HG02623 (cell line): ENCODE results near the gene MOCS3.

ENCODE experiments used
- ATAC-seq: cut with Tn5 transposase; IDR thresholded peaks from one replicate; pipeline ENCODE4 v1.9.1; 2021; ENCODE audit warnings: moderate library complexity; ENCODE audit not compliant: unreplicated experiment

Gene MOCS3

DNA sequence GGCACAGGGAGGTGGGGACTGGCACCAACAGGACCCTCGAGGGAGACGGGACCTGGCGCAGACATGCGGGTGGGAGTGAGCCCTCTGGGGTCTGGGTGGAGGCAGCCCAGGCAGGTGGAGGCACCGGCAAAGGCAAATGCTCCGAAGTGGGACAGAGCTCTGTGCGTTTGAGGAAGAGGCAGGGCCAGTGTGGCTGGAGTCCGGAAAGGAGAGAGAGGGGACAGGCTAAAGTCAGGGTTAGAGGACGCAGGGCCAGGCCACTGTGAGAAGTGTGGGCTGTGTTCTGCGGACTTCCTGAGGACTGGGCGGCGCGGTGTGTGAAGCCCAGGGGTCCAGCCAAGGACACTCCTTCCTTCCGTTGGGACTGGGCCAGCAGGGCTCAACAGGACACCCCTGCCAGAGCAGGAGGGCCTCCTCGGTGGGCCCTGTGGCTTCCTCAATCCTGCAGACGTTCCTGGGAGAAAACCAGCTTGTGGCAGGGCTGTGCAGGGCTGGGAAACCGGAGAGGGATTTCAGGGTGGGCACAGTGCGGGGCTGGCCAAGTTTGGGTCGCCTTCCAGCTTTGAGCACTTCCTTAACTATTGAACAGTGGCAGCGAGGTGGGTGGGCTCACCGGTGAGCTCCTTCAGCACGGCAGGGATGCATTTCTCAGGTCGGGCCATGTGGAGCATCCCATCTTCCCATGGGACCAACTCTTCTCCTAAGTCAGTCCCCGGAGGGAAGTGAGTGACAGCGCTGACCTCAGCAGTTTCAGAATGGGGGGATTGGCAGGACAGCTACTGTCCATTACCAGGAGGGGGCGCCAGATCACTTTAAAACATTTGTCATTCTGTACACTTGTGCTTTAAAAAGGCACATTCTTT, 22.5 kb downstream of the MOCS3 start:
- no peak for ATAC-seq

DNA sequence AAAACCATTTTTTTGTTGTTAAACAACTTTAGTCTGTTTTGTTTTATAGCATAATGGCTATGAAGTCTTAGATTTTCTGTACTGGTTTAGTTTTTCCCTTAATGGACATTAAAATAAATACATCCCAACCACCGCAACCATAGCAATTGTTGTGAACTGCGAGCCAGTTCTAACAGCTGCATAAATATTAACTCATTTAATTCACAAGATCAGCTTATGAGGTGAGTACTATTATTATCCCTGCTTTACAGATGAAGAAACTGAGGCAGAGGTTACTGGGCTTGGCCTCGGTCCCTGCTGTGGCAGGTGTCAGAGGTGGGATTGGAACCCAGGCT, 23.1 kb downstream of the MOCS3 start:
- no peak for ATAC-seq

DNA sequence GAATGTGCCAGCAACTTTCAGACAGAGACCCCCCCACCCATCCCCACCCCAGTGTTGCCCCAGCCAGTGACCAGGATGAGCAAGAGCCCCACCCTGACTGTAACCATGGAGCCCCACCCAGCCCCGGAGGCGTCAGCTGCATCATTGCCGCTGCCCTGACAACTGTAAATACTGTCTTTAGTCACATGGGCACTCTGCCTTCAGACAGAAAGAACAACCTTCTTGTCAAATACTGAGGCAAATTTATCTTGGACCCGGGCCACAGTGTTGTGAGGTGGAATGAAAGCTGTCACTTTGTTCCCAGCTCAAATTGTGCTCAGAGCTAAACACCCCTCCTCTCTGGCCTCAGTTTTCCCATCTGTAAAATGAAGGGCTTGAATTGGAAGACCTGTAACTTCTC, 23.7 kb downstream of the MOCS3 start:
- ATAC-seq = no peak

DNA sequence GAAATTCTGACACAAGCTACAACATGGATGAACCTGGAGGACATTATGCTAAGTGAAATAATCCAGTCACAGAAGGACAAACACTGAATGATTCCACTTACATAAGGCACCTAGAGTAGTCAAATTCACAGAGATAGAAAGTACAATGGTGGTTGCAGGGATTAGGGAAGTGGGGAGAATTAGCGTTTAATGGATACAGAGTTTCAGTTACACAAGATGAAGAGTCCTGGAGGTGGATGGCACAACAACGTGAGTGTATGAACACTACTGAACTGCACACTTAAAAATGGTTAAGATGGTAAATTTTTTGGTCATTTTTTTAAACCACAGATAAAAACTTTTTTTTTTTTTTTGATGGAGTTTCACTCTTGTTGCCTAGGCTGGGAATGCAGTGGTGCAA, 24.7 kb downstream of the MOCS3 start:
- no peak for ATAC-seq

DNA sequence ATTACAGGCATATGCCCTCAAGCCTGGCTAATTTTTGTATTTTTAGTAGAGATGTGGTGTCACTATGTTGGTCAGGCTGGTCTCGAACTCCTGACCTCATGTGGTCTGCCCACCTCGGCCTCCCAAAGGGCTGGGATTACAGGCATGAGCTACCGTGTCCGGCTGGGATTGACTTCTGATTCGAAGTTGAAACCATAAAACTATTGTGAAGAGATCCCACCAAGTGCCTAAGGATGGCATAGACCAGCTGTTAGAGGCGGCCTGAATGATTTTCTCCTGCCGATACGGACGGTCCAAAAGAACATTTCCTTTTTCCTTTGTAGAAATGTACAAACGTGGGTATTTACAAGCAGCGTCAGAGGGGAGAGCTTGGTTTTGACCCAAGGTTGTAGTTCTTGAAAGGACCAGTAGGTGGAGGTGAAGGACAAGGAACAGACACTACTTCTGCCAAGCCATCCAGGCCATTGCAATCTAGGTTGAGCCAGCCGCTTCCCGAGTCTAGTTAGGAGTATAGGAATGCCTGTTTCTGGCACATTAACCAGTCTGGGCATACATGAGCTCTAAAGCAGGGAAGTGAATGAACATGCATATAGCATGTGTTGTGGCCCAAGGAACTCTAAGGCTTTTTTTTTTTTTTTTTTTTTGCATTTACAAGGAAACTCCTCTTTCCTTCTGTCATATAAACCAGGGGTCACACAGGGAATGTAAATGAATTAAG, 29.0 kb downstream of the MOCS3 start:
- ATAC-seq = no peak

DNA sequence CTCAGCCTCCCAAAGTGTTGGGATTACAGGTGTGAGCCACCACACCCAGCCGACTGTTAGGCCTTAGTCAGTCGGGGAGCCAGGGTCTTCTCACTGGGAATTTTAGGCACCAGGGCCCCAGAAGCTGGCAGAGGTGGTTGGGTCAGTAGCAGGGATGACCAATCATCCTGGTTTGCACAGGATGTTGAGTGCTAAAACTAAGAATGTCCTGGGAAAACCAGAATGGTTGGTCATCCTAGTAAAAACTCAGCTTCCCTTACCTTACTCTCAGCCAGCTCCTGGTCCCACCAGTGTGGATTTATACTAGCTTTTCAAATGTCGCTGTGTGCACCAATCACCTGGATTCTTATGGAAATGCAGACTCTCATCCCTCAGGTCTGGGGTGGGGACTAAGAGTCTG, 32.5 kb downstream of the MOCS3 start:
- no peak for ATAC-seq

DNA sequence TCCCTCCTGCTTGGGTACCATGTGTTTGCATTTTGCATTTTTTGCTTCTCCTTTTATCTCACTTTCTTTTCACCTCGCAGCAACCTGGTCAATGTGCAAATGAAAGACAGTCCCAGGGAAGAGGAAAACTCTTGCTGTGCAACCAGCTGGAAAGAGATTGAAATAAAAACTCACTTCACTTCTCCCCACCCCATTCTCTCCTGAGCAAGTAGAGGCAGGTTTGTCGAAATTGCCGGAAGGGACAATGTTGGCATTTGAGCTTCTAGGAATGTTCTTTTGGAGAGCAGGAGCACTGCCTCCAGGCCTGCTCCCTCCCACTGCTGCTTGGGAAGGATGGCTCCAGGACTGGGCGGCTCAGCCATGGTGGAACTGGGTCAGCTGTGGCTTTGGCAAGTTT, 33.7 kb downstream of the MOCS3 start:
- no peak for ATAC-seq

DNA sequence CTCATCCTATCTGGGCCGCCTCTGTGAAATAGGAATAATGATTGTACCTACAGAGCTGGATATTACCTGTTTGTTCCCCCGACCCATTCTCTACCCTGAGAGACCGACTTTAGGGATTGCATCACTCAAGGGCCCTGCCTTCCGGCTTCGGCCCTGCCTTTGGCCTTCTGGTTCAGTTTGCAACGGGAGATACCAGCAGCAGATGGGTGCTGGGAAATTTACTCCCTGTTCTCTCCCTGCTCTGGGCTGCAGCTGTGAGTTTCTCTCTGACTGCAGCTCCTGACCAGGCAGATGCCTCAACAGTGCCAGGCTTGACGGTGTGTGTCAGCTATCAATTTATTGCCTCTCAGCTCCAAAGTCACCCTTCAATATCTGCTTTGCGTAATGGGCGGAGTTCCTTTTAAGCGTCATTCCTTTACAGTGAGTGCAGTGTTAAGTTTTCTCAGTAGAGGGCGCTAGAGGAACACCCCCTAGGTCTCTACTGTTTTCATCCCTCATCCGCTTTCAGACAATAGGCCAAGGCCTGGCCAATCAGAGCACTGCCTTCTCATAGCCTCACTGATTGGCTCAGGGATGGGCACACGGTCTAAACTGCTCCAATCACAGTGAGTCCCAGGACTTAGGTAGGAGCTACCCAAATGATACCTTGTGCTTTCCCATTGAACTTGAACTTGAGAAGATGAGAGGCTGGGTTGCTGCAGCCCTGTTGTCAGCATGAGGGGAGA, 34.3 kb downstream of the MOCS3 start:
- no peak for ATAC-seq

DNA sequence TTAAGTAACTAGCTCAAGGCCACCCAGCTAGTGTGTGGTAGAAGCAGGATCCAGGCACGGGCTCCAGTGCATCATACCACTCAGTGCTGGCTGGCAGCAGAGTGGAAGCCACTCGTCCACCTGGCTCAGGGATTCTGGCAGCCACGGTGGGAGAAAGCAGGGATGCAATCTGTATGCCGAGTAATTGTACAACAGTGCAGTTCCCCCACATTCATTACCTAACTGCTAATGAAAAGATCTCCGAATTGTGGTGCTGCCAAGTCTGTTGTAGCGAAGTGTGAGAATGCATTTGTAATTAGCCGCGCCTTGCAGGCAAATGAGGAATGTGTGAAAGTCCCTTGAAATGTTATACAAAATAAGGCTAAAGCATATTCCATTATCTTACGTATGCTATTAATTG, 35.3 kb downstream of the MOCS3 start:
- no peak for ATAC-seq

DNA sequence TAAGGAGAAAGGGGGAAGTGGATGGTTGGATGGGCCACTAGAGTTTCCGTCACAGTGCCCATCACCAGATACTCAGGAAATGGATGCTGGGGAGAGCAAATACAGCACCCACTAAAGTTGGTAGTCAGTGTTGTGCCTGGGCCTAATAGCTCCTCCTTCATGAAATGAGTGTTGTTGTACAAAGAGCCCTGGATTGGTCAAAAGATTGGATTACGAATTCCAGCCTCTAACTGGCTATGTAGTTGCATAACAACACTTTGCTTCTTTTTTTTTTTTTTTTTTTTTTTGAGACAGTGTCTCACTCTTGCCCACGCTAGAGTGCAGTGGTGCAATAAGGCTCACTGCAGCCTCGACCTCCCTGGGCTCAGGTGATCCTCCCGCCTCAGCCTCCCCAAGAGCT, 36.9 kb downstream of the MOCS3 start:
- ATAC-seq = no peak

DNA sequence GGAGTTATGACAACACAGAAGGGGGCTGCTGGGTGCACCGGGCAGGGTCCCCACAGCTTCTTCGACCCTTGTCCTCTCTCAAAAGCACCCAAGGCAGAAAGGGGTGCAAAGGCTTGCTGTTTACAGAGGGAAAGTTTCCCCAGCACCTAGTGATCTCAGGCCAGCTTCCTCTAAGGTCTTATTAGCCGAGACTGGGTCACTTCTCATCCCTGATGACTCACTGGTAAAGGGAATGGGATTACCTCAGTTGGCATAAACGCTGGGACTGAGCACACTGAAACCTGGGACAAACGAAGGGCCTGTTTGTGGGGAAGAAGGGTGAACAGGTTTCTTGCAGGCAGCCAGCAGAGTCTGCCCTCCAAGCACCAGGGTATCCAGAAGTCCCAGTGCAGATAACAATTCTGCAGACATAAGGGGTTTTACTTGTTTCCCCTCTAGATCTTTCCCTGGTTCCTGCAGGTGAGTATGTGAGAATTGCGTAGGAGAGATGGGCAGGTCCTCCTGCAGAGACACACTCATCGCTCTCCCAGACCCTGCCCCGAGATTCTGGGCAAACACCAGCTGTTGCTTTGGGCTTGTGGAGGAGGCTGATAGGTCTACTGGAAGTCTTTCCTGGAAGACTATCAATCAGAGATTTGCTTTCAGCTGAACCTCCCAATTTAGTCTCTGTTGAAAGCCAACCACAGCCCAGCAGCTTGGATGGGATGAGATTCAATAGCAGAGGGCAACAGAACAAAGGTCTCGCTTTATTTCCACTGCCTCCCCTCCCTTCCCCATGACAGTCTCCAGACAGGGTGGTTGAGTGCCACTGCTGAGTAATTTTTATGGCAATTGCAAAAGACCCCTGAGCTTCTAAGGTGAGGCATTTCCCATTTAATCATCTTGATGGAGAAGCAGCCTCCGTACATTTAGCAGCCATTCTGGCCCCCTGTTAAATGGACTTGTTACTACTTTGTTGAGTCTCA, 38.6 kb downstream of the MOCS3 start:
- ATAC-seq = no peak

DNA sequence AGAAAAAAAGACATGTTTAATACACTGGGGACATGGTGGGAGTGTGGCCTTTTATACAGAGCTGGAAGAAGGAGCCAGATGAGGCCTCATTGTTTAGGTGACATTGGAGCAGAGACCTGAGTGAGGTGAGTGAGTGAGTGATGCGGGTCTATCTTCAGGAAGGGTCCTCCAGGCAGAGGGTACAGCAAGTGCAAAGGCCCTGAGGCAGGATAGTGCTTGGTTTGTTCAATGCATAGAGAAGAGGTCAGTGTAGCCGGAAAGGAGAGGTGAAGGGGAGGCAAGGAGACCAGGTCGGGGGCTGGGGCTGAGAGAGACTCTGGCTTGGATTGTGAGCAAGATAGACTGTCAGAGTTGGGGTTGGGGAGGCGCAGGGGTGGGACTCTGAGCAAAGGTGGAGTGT, 40.7 kb downstream of the MOCS3 start:
- ATAC-seq = no peak

DNA sequence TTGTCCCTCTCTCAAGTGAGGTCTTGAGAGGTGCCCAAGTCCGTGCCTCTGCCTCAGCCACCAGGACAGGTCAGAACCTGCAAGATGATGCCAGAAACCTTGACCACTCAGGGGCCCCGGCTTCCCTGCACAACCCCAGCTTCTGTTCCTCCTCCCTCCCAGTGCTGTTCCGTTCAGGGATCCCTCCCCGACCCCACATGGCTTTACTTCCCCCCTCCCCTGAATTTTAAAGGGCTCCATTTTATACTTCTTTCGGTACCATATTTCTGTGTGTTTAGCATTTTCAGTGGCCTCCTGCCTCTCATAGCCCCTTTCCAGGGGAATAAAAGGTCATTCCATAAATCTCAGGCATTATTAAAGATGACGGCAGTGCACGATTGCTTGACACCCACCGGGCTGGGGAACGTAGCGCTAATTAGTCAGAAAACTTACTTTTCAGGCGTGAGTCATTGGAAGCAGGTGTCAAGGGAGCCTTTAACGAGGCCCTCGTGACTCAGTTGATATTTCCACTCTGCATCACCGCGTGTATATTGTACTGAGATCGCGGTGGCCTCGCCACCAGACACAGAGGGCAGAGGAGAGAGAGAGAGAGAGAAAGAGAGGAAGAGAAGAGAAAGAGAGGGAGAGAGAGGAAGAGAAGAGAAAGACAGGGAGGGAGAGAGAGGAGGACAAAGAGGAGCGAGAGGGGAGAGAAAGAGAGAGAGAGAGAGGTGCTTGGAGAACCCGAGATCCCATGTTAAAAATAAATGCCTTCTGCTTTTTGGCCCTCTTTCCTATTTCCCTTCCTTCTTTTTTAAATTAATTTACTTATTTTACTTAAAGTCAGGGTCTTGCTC, 43.0 kb downstream of the MOCS3 start:
- ATAC-seq = no peak

DNA sequence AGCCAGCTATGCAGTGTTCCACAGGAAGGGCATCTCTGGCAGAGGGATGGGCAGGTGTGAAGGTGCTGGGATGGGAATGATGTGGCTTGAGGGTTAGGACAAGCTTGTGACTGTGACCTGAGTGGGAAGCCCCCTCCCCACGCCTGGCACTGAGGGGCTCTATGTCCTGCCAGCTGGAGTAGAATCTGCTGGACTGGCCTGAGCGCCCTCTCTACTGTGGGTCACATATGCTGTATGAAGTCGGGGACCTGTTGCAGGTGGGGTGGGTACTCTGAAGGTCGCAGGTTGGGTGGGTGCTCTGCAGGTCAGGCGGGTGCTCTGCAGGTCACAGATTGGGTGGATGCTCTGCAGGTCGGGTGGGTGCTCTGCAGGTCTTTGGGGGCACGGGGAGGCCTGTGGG, 44.0 kb downstream of the MOCS3 start:
- ATAC-seq = no peak

DNA sequence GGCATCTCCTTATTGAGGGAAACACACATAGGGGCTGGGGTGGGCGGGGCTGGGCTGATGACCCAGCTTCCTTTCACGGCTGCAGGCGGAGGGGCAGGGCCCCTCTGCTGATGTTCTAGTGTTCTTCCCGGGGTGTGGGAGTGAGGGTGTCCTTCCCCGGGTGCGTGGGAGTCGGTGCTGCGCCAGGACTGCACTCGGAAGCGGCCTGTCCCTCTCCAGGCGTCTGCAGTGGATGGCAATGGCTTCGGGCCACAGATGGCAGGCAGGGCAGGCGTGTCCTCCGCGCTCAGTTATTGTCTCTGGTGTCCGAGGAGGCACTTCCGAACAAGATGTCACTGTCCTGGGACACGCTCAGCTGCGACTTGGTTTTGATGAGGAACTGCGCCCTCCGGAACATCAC, 45.1 kb downstream of the MOCS3 start:
- no peak for ATAC-seq

DNA sequence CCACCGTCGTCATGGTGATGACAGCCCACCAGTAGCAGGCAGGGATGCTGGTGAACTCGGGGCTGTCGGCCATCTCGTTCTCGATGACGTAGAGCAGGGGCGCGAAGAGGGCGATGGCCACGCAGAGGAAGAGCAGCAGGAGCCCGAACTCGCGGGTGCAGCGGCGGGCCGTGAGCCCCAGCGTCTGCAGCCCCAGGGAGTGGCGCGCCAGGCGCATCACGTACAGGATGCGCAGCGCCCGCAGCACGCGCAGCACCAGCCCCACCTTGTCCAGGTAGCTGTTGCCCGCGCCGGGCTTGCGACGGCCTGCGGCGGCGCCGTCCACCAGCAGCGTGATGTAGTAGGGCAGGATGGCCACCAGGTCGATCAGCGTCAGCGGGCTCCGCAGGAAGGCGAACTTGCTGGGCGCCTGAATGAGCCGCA, 45.7 kb downstream of the MOCS3 start:
- ATAC-seq = no peak

DNA sequence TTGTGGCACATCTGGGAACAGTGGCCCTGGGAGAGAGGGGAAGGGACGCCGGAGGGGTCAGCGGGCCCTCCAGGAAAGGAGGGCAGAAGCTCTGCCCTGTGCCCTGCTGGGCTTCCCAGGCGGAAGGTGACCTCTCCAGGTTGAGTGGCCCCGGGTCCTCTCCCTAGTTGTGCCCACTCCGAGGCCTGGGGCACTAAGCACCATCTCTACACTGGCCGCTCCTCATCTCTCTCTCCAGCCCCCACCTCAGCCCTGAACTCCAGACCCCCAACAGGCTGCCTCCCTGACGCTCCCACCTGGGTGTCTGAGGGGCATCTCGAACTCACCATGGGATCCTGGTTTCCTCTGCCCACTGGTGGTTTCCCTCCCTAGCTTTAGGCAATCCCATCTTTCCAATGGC, 46.2 kb downstream of the MOCS3 start:
- no peak for ATAC-seq

DNA sequence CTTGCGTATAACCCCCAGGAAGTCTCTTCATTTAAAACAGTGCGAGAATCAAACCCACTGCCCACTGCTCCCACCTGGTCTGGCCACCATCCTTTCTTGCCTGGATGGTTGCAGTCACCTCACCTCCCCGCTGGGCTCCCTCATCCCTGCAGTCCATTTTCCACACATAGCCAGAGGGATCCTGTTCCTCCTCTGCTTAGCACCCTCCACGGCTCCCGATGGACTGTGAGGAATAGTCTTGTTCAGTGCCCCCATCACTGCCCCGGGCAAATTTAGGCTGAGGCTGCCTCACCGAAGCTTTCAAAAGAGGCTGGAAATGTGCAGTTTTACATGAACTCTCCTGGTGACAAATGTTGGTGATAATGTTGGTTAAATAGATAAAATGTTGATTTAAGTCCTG, 46.6 kb downstream of the MOCS3 start:
- no peak for ATAC-seq

DNA sequence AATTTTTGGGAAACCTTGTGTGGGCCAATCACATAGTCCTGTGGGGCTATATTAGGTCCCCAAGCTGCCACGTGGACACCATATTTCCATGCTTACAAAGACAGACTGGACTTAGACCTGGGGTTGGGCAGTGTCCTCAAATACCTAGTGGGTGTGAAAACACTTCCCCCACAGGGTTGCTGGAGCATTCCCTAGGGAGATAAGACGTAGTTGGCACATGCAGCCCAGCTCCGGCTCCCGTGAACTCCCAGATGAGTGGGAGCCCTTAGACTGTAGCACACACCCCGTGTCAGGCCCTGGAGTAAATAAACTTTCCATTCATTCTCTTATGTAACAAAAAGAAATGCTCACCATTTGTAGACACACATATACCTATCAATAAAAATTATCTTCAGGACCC, 50.1 kb downstream of the MOCS3 start:
- no peak for ATAC-seq
